K562 (cell line): Measurements from ENCODE around the gene CHRND. TPM values are rescaled to one million over a fixed set of nuclear protein-coding genes. Genes with fewer than 3 reads are reported as not detected.

Experiments
- ATAC-seq: fragments of 200-7000 bp; cut with Tn5 transposase; 3 replicates; pipeline ENCODE4 v1.9.1; 2020; ENCODE audit warnings: moderate library complexity
- BruUV-seq: library from RNA; stranded (reverse); fragments of 400-500 nt; replicated peaks from 2 replicates; lab custom pipeline; 2021; lab: Mats Ljungman, UMichigan
- CTCF ChIA-PET: fragments of 300-600 bp; formaldehyde crosslinking; extraction: SDS; loops from one replicate; lab custom pipeline; 2021; ENCODE audit warnings: low intra/inter-chr PET ratio; lab: Yijun Ruan, JAX
- POLR2A ChIA-PET: fragments of 300-600, 350-650 bp; sonication (Branson Sonifier 250); formaldehyde crosslinking; extraction: SDS; loops from one replicate; lab custom pipeline; 2021; ENCODE audit warnings: antibody characterized with exemption, inconsistent platforms; lab: Yijun Ruan, JAX
- DNase-seq, 4 experiments: peaks; one replicate each; pipeline versions ENCODE4 v3.0.0 to v3.0.0-alpha.2; 2011 to 2018; ENCODE audit warnings: low spot score in 3 of 4, mixed read lengths in 3 of 4; ENCODE audit errors: extremely low read depth in 1 of 4
- FAIRE-seq: peaks from 2 replicates; lab custom pipeline; 2011; peaks lifted over from hg19 to GRCh38; lab: Jason Lieb, UNC
- H2AFZ ChIP-seq: 2 replicates; pipeline ENCODE4 v1.6.0; 2011; ENCODE audit warnings: low read depth, low read length, control low read depth, inconsistent platforms
- H3K27ac ChIP-seq: fragments of 200-600 bp; 3 replicates; pipeline ENCODE4 v1.8.0; 2011; ENCODE audit warnings: low read depth, mild to moderate bottlenecking, control low read depth, inconsistent platforms, low read length, moderate library complexity, mixed read lengths; ENCODE audit errors: extremely low read depth
- H3K27me3 ChIP-seq, 2 experiments: fragments of 300-600 bp in 1 of 2; 2 replicates in 1 of 2; 3 replicates in 1 of 2; pipeline versions ENCODE4 v1.6.0 to v1.8.0; 2011; ENCODE audit warnings: inconsistent platforms in 2 of 2, low read length in 2 of 2, mild to moderate bottlenecking in 1 of 2, mixed read lengths in 1 of 2, moderate library complexity in 1 of 2; ENCODE audit not compliant: control insufficient read depth in 2 of 2, insufficient read depth in 2 of 2
- H3K36me3 ChIP-seq: fragments of 300-600 bp; 3 replicates; pipeline ENCODE4 v1.8.0; 2011; ENCODE audit warnings: mild to moderate bottlenecking, low read length, inconsistent platforms; ENCODE audit not compliant: control insufficient read depth, insufficient read depth
- H3K4me1 ChIP-seq, 2 experiments: fragments of 200-600 bp in 1 of 2; replicated peaks in 1 of 2; 2 replicates in 1 of 2; 3 replicates in 1 of 2; pipeline versions ENCODE4 v1.5.1 to v1.8.0; 2011; ENCODE audit warnings: inconsistent platforms in 2 of 2, low read length in 2 of 2, mild to moderate bottlenecking in 1 of 2, mixed read lengths in 1 of 2, moderate library complexity in 1 of 2; ENCODE audit not compliant: control insufficient read depth in 2 of 2, insufficient read depth in 2 of 2
- H3K4me2 ChIP-seq: 2 replicates; pipeline ENCODE4 v1.6.1; 2011; ENCODE audit warnings: low read length, control low read depth, inconsistent platforms, mixed read lengths; ENCODE audit not compliant: insufficient read depth
- H3K4me3 ChIP-seq: fragments of 200-600 bp; sonication (generic), shearing (Covaris generic); 2 replicates; pipeline ENCODE4 v1.5.1; 2016; ENCODE audit warnings: control low read depth, inconsistent platforms
- H3K79me2 ChIP-seq: fragments of 200-600 bp; 3 replicates; pipeline ENCODE4 v1.8.0; 2011; ENCODE audit warnings: low read length, inconsistent platforms; ENCODE audit not compliant: control insufficient read depth, insufficient read depth
- H3K9ac ChIP-seq, 2 experiments: 2 replicates each; pipeline versions ENCODE4 v1.6.0 to v1.6.1; 2011; ENCODE audit warnings: low read depth in 2 of 2, low read length in 2 of 2, control low read depth in 1 of 2, inconsistent platforms in 1 of 2, mild to moderate bottlenecking in 1 of 2, mixed read lengths in 1 of 2; ENCODE audit not compliant: insufficient read depth in 1 of 2
- H3K9me1 ChIP-seq: one replicate; pipeline ENCODE4 v1.6.0; 2011; ENCODE audit warnings: inconsistent platforms, mild to moderate bottlenecking, low read length, moderate library complexity; ENCODE audit not compliant: control insufficient read depth, insufficient read depth
- H3K9me3 ChIP-seq: replicated peaks from 2 replicates; pipeline ENCODE4 v1.5.1; 2011; ENCODE audit warnings: low read depth, low read length, inconsistent platforms; ENCODE audit not compliant: control insufficient read depth, insufficient read depth
- H4K20me1 ChIP-seq: replicated peaks from 2 replicates; pipeline ENCODE4 v1.6.1; 2011; ENCODE audit warnings: low read length, inconsistent platforms, mixed read lengths; ENCODE audit not compliant: control insufficient read depth, insufficient read depth
- CHCHD3 ChIP-seq: fragments of 250-450 bp; sonication (Bioruptor Pico); IDR thresholded peaks from 2 replicates; pipeline ENCODE4 v2.1.2; 2022; ENCODE audit warnings: mild to moderate bottlenecking
- CTCF ChIP-seq, 3 experiments: IDR thresholded peaks in 2 of 3; conservative IDR thresholded peaks in 1 of 3; 2 replicates each; pipeline ENCODE4 v1.5.1; 2011 to 2012; ENCODE audit warnings: low read length in 3 of 3, mild to moderate bottlenecking in 3 of 3, control low read depth in 2 of 3, improper control_type of control experiment in 1 of 3, inconsistent platforms in 1 of 3, low read depth in 1 of 3, mixed read lengths in 1 of 3, moderate library complexity in 1 of 3; ENCODE audit not compliant: insufficient read depth in 2 of 3
- DNMT1 ChIP-seq: fragments of 450-650 bp; IDR thresholded peaks from 2 replicates; pipeline ENCODE4 v1.6.1; 2016; ENCODE audit warnings: antibody characterized with exemption, mild to moderate bottlenecking
- GATAD2B ChIP-seq: fragments of 450-650 bp; IDR thresholded peaks from 2 replicates; pipeline ENCODE4 v1.6.1; 2017; ENCODE audit warnings: mild to moderate bottlenecking, borderline replicate concordance
- KDM4B ChIP-seq, 2 experiments: fragments of 450-650 bp in 1 of 2; sonication (generic) in 1 of 2; IDR thresholded peaks; 2 replicates each; pipeline ENCODE4 v1.6.1; 2016 to 2017; ENCODE audit warnings: borderline replicate concordance in 2 of 2, antibody characterized with exemption in 1 of 2, low read depth in 1 of 2, mild to moderate bottlenecking in 1 of 2
- MLX ChIP-seq, 2 experiments: fragments of 450-650 bp in 1 of 2; sonication (generic) in 1 of 2; formaldehyde crosslinking; conservative IDR thresholded peaks; 2 replicates each; pipeline versions ENCODE4 v1.4.0 to v1.8.1; 2020 to 2022; ENCODE audit warnings: mild to moderate bottlenecking in 1 of 2, missing genetic modification reagents in 1 of 2
- SUPT5H ChIP-seq: fragments of 450-650 bp; IDR thresholded peaks from 2 replicates; pipeline ENCODE4 v1.6.1; 2016
- ZBTB2 ChIP-seq: fragments of 450-650 bp; IDR thresholded peaks from 2 replicates; pipeline ENCODE4 v1.6.1; 2016; ENCODE audit warnings: antibody characterized with exemption
- ZNF12 ChIP-seq: sonication (generic); formaldehyde crosslinking; IDR thresholded peaks from 2 replicates; pipeline ENCODE4 v1.4.0; 2020; ENCODE audit warnings: mild to moderate bottlenecking, missing genetic modification reagents
- ZNF140 ChIP-seq: fragments of 250-450 bp; sonication (Bioruptor Pico); IDR thresholded peaks from 2 replicates; pipeline ENCODE4 v1.8.0; 2021; ENCODE audit warnings: moderate library complexity, mild to moderate bottlenecking, inconsistent platforms
- ZNF586 ChIP-seq: fragments of 450-650 bp; formaldehyde crosslinking; conservative IDR thresholded peaks from 2 replicates; pipeline ENCODE4 v1.4.0; 2020; ENCODE audit warnings: mild to moderate bottlenecking, moderate library complexity
- in situ Hi-C: fragments of 300-500 bp; cut with MboI; formaldehyde crosslinking; loops from 4 replicates; pipeline ENCODE4 v1.15.0; 2018; ENCODE audit warnings: inconsistent platforms, mixed read lengths
- intact Hi-C: fragments of 100-400 bp; cut with micrococcal nuclease; formaldehyde crosslinking; loops from 2 replicates; pipeline ENCODE4 v1.14.2; 2022
- polyA plus RNA-seq, 8 experiments: library from polyadenylated mRNA; depleted of rRNA in 4 of 8; stranded (reverse) in 5 of 8; unstranded in 3 of 8; fragments of >200 nt; fragmentation: Nextera tagmentation in 2 of 8; fragmentation: Illumina TruSeq in 1 of 8; extraction: Ambion mirVana in 2 of 8; extraction: Trizol in 1 of 8; gene quantifications; 2 replicates each; pipeline versions ENCODE4 v1.2.1 to v1.2.3, GENCODE V29; 2011 to 2014; ENCODE audit warnings: inconsistent platforms in 1 of 8, missing spikeins in 1 of 8
- total RNA-seq, 7 experiments: library from RNA; depleted of rRNA in 6 of 7; stranded (reverse); fragments of >200 nt in 6 of 7; fragmentation: Illumina TruSeq in 2 of 7; extraction: Trizol in 2 of 7; gene quantifications; 2 replicates each; pipeline versions ENCODE4 v1.2.1 to v1.2.3, GENCODE V29; 2011 to 2021; ENCODE audit warnings: low replicate concordance in 1 of 7
- TF ChIP-seq, protein P1 (sequence below): fragments of 450-650 bp; IDR thresholded peaks from 2 replicates; pipeline ENCODE4 v1.7.1; 2018; ENCODE audit warnings: mild to moderate bottlenecking, low read depth; ENCODE audit not compliant: partially characterized antibody

The CHRND gene
- total and polyA plus RNA-seq, 9 of the 15 experiments (the other 6 are each of a cell fraction or from before 2014, with no cell fraction given), result not detected

DNA sequence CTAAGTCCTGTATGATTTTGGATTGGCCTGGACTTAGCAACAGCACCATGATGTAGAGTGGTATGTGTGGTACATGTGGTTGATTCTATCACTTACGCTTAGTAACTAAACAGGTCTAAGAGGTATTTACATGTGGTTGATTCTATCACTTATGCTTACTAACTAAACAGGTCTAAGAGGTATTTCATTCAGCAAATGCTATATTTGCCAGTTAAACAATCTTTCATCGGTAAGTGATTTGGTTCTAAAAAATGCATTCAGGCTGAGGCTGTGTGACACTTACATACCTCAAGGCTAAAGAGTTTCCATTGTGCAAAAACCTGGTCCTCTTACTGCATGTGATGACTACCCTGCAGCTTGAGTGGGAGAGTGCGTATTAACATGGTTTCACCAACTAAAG lies 37.6 kb downstream of the CHRND start (continued):
- TF ChIP-seq KDM4B (IDR thresholded peaks at IDR 0.05; ENCODE audit: borderline replicate concordance in 2 of 2, low read depth in 1 of 2), result no peak
- TF ChIP-seq CHCHD3 (CRISPR knock-in tag), result no peak
- no peak for TF ChIP-seq CTCF (IDR thresholded peaks at IDR 0.05 in 2 of 3, conservative IDR thresholded peaks at IDR 0.05 in 1 of 3; ENCODE audit: insufficient read depth in 2 of 3, low read depth in 1 of 3, low read length in 3 of 3)

DNA sequence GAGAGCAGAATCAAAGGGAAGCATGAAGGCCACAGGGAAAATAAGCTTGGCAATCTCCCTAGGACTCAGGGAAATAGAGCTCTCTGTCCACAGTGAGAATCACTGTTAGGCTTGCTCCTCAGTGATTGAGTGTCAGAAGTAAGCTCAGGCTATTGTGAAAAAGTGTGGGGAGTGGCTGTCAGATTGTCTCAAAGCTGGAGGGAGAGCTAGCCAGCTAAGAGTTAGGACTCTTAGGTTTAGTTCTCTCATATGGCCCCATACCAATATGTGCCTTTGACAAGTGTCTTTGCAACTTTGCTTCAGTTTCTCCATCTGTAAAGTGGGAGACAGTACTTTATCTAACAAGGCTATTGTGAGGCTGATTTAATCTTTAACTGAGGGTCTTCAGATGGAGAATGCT lies 41.8 kb downstream of the CHRND start:
- no peak for DNase-seq
- Histone ChIP-seq H3K36me3 (peaks cover 68% of the 10 kb centered on the region; the same call in 2 of the 3 replicates), H3K9me3 (no peaks in the 10 kb centered on the region), H3K4me1 (no peaks in the 10 kb centered on the region), H3K79me2 (no peaks in the 10 kb centered on the region), H3K9ac (no peak overlapping the region), H3K4me2 (no peak overlapping the region), H3K9me1 (no peaks in the 10 kb centered on the region), H3K27ac (no peak overlapping the region), H4K20me1 (no peaks in the 10 kb centered on the region), H2AFZ (no peak overlapping the region), H3K4me3 (no peak overlapping the region)
- in situ Hi-C loops, result no loop called here
- ATAC-seq, result no peak
- BruUV-seq, result no TSS peak
- FAIRE-seq, result no peak
- CTCF ChIA-PET, result no interaction called here
- TF ChIP-seq MLX (CRISPR knock-in tag; conservative IDR thresholded peaks at IDR 0.05) (no peak), ZNF586 (CRISPR knock-in tag) (no peak), SUPT5H (no peak), ZBTB2 (no peak), ZNF140 (CRISPR knock-in tag) (no peak), ZNF12 (CRISPR knock-in tag) (no peak), DNMT1 (no peak), GATAD2B (no peak)
- TF ChIP-seq, protein P1, sequence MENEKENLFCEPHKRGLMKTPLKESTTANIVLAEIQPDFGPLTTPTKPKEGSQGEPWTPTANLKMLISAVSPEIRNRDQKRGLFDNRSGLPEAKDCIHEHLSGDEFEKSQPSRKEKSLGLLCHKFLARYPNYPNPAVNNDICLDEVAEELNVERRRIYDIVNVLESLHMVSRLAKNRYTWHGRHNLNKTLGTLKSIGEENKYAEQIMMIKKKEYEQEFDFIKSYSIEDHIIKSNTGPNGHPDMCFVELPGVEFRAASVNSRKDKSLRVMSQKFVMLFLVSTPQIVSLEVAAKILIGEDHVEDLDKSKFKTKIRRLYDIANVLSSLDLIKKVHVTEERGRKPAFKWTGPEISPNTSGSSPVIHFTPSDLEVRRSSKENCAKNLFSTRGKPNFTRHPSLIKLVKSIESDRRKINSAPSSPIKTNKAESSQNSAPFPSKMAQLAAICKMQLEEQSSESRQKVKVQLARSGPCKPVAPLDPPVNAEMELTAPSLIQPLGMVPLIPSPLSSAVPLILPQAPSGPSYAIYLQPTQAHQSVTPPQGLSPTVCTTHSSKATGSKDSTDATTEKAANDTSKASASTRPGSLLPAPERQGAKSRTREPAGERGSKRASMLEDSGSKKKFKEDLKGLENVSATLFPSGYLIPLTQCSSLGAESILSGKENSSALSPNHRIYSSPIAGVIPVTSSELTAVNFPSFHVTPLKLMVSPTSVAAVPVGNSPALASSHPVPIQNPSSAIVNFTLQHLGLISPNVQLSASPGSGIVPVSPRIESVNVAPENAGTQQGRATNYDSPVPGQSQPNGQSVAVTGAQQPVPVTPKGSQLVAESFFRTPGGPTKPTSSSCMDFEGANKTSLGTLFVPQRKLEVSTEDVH, result no peak
- TF ChIP-seq, all 486 proteins: peak for 0
- no peaks in the 10 kb centered on the region for H3K27me3 ChIP-seq
- POLR2A ChIA-PET, result interaction anchor here (0.7 to 1.3 kb wide), 2 partner anchors 10 to 17 kb away, joined by 3 to 4 read pairs; no protein-coding TSS in a partner anchor
- intact Hi-C loops, result no loop called here
